ENCODE measurements around the gene ATOH7.

Gene ATOH7

GRCh38 chr10:68233046-68233445, 1.1 kb upstream of the ATOH7 start:
- Histone ChIP-seq H3K4me3 (ENCODE audit: low read depth, low read length) (no peak overlapping the region), H3K27me3 (ENCODE audit: control insufficient read depth, insufficient read depth, low read length) (peaks cover 41% of the 10 kb centered on the region), H3K36me3 (ENCODE audit: control insufficient read depth, insufficient read depth, low read length) (no peaks in the 10 kb centered on the region), H3K9me3 (ENCODE audit: control insufficient read depth, insufficient read depth, low read length) (no peaks in the 10 kb centered on the region), H3K4me1 (ENCODE audit: control insufficient read depth, insufficient read depth, low read length) (no peaks in the 10 kb centered on the region), H3K9ac (ENCODE audit: low read depth, low read length) (no peak overlapping the region)

GRCh38 chr10:68231106-68231816, 652 bp downstream of the ATOH7 start:
- Histone ChIP-seq H3K9me3 (ENCODE audit: control insufficient read depth, insufficient read depth, low read length) (no peaks in the 10 kb centered on the region), H3K27me3 (ENCODE audit: control insufficient read depth, insufficient read depth, low read length) (peaks cover 41% of the 10 kb centered on the region), H3K36me3 (ENCODE audit: control insufficient read depth, insufficient read depth, low read length) (no peaks in the 10 kb centered on the region), H3K9ac (ENCODE audit: low read depth, low read length) (peak overlapping the region; percentile 61), H3K4me3 (ENCODE audit: low read depth, low read length) (peak overlapping the region; percentile 83), H3K4me1 (ENCODE audit: control insufficient read depth, insufficient read depth, low read length) (no peaks in the 10 kb centered on the region)

- peaks cover 41% of the 10 kb centered on the region for H3K27me3 ChIP-seq (ENCODE audit: control insufficient read depth, insufficient read depth, low read length)
- no peak overlapping the region for H3K9ac ChIP-seq (ENCODE audit: low read depth, low read length)
- no peaks in the 10 kb centered on the region for H3K36me3 ChIP-seq (ENCODE audit: control insufficient read depth, insufficient read depth, low read length)
- no peaks in the 10 kb centered on the region for H3K4me1 ChIP-seq (ENCODE audit: control insufficient read depth, insufficient read depth, low read length)
- no peak overlapping the region for H3K4me3 ChIP-seq (ENCODE audit: low read depth, low read length)
- no peaks in the 10 kb centered on the region for H3K9me3 ChIP-seq (ENCODE audit: control insufficient read depth, insufficient read depth, low read length)
Observed at GRCh38 chr10:68230268-68230667, 1.6 kb downstream of the ATOH7 start.

GRCh38 chr10:68224810-68225209, 7.1 kb downstream of the ATOH7 start:
- H3K36me3 ChIP-seq (ENCODE audit: control insufficient read depth, insufficient read depth, low read length) = no peaks in the 10 kb centered on the region
- H3K27me3 ChIP-seq (ENCODE audit: control insufficient read depth, insufficient read depth, low read length) = peaks cover 6% of the 10 kb centered on the region
- H3K9ac ChIP-seq (ENCODE audit: low read depth, low read length) = no peak overlapping the region
- no peaks in the 10 kb centered on the region for H3K4me1 ChIP-seq (ENCODE audit: control insufficient read depth, insufficient read depth, low read length)
- no peaks in the 10 kb centered on the region for H3K9me3 ChIP-seq (ENCODE audit: control insufficient read depth, insufficient read depth, low read length)
- H3K4me3 ChIP-seq (ENCODE audit: low read depth, low read length) = no peak overlapping the region

GRCh38 chr10:68223535-68224165, 8.3 kb downstream of the ATOH7 start:
- Histone ChIP-seq H3K27me3 (ENCODE audit: control insufficient read depth, insufficient read depth, low read length) (peaks cover under 1% of the 10 kb centered on the region), H3K4me3 (ENCODE audit: low read depth, low read length) (no peak overlapping the region), H3K9ac (ENCODE audit: low read depth, low read length) (no peak overlapping the region), H3K4me1 (ENCODE audit: control insufficient read depth, insufficient read depth, low read length) (no peaks in the 10 kb centered on the region), H3K36me3 (ENCODE audit: control insufficient read depth, insufficient read depth, low read length) (no peaks in the 10 kb centered on the region), H3K9me3 (ENCODE audit: control insufficient read depth, insufficient read depth, low read length) (no peaks in the 10 kb centered on the region)

GRCh38 chr10:68222391-68222790, 9.5 kb downstream of the ATOH7 start:
- Histone ChIP-seq H3K4me1 (ENCODE audit: control insufficient read depth, insufficient read depth, low read length) (no peaks in the 10 kb centered on the region), H3K36me3 (ENCODE audit: control insufficient read depth, insufficient read depth, low read length) (no peaks in the 10 kb centered on the region), H3K9me3 (ENCODE audit: control insufficient read depth, insufficient read depth, low read length) (no peaks in the 10 kb centered on the region), H3K27me3 (ENCODE audit: control insufficient read depth, insufficient read depth, low read length) (no peaks in the 10 kb centered on the region), H3K4me3 (ENCODE audit: low read depth, low read length) (no peak overlapping the region), H3K9ac (ENCODE audit: low read depth, low read length) (no peak overlapping the region)

GRCh38 chr10:68221196-68221595, 10.7 kb downstream of the ATOH7 start:
- Histone ChIP-seq H3K4me1 (ENCODE audit: control insufficient read depth, insufficient read depth, low read length) (no peaks in the 10 kb centered on the region), H3K27me3 (ENCODE audit: control insufficient read depth, insufficient read depth, low read length) (no peaks in the 10 kb centered on the region), H3K9me3 (ENCODE audit: control insufficient read depth, insufficient read depth, low read length) (no peaks in the 10 kb centered on the region), H3K9ac (ENCODE audit: low read depth, low read length) (no peak overlapping the region), H3K36me3 (ENCODE audit: control insufficient read depth, insufficient read depth, low read length) (no peaks in the 10 kb centered on the region), H3K4me3 (ENCODE audit: low read depth, low read length) (no peak overlapping the region)

GRCh38 chr10:68218786-68219185, 13.1 kb downstream of the ATOH7 start:
- Histone ChIP-seq H3K27me3 (ENCODE audit: control insufficient read depth, insufficient read depth, low read length) (no peaks in the 10 kb centered on the region), H3K36me3 (ENCODE audit: control insufficient read depth, insufficient read depth, low read length) (no peaks in the 10 kb centered on the region), H3K4me1 (ENCODE audit: control insufficient read depth, insufficient read depth, low read length) (no peaks in the 10 kb centered on the region), H3K9ac (ENCODE audit: low read depth, low read length) (no peak overlapping the region), H3K4me3 (ENCODE audit: low read depth, low read length) (no peak overlapping the region), H3K9me3 (ENCODE audit: control insufficient read depth, insufficient read depth, low read length) (no peaks in the 10 kb centered on the region)

GRCh38 chr10:68212721-68213352, 19.1 kb downstream of the ATOH7 start:
- H3K4me3 ChIP-seq (ENCODE audit: low read depth, low read length) = no peak overlapping the region
- H3K4me1 ChIP-seq (ENCODE audit: control insufficient read depth, insufficient read depth, low read length) = no peaks in the 10 kb centered on the region
- no peak overlapping the region for H3K9ac ChIP-seq (ENCODE audit: low read depth, low read length)
- H3K9me3 ChIP-seq (ENCODE audit: control insufficient read depth, insufficient read depth, low read length) = no peaks in the 10 kb centered on the region
- no peaks in the 10 kb centered on the region for H3K36me3 ChIP-seq (ENCODE audit: control insufficient read depth, insufficient read depth, low read length)
- no peaks in the 10 kb centered on the region for H3K27me3 ChIP-seq (ENCODE audit: control insufficient read depth, insufficient read depth, low read length)

- H3K9me3 ChIP-seq (ENCODE audit: control insufficient read depth, insufficient read depth, low read length) = no peaks in the 10 kb centered on the region
- no peaks in the 10 kb centered on the region for H3K36me3 ChIP-seq (ENCODE audit: control insufficient read depth, insufficient read depth, low read length)
- H3K27me3 ChIP-seq (ENCODE audit: control insufficient read depth, insufficient read depth, low read length) = no peaks in the 10 kb centered on the region
- no peak overlapping the region for H3K9ac ChIP-seq (ENCODE audit: low read depth, low read length)
- no peak overlapping the region for H3K4me3 ChIP-seq (ENCODE audit: low read depth, low read length)
- H3K4me1 ChIP-seq (ENCODE audit: control insufficient read depth, insufficient read depth, low read length) = no peaks in the 10 kb centered on the region
Observed at GRCh38 chr10:68211669-68212068, 20.2 kb downstream of the ATOH7 start.

GRCh38 chr10:68208424-68209042, 23.4 kb downstream of the ATOH7 start:
- Histone ChIP-seq H3K4me1 (ENCODE audit: control insufficient read depth, insufficient read depth, low read length) (no peaks in the 10 kb centered on the region), H3K9me3 (ENCODE audit: control insufficient read depth, insufficient read depth, low read length) (no peaks in the 10 kb centered on the region), H3K36me3 (ENCODE audit: control insufficient read depth, insufficient read depth, low read length) (no peaks in the 10 kb centered on the region), H3K27me3 (ENCODE audit: control insufficient read depth, insufficient read depth, low read length) (no peaks in the 10 kb centered on the region), H3K9ac (ENCODE audit: low read depth, low read length) (no peak overlapping the region), H3K4me3 (ENCODE audit: low read depth, low read length) (no peak overlapping the region)
